H1 (cell line): Measurements from ENCODE around the gene SMIM44. TPM values are rescaled to one million over a fixed set of nuclear protein-coding genes. Genes with fewer than 3 reads are reported as not detected.
A peak's percentile ranks its signal among the peaks of the same experiment; 100 is the strongest.

Experiments used
- CTCF ChIA-PET: fragments of 300-600 bp; sonication (Branson Sonifier 250); formaldehyde crosslinking; loops from one replicate; lab custom pipeline; 2021; ENCODE audit not compliant: partially characterized antibody; lab: Charles Lee
- POLR2A ChIA-PET: fragments of 300-600 bp; sonication (Branson Sonifier 250); formaldehyde crosslinking; loops from one replicate; lab custom pipeline; 2021; ENCODE audit warnings: inconsistent platforms; ENCODE audit not compliant: partially characterized antibody; lab: Charles Lee
- DNase-seq, 2 experiments: peaks; one replicate each; pipeline versions ENCODE4 v3.0.0 to v3.0.0-alpha.2; 2010 to 2022; ENCODE audit warnings: low spot score in 2 of 2, low read depth in 1 of 2, mixed read lengths in 1 of 2
- FAIRE-seq: peaks from 2 replicates; lab custom pipeline; 2011; peaks lifted over from hg19 to GRCh38; lab: Jason Lieb, UNC
- H2AFZ ChIP-seq: 2 replicates; pipeline ENCODE4 v1.8.1; 2012; ENCODE audit warnings: low read length, inconsistent platforms
- H2AK5ac ChIP-seq: 2 replicates; pipeline ENCODE4 v1.6.1; 2013; ENCODE audit warnings: low read depth, low read length
- H2BK120ac ChIP-seq: replicated peaks from 2 replicates; pipeline ENCODE3; 2013; ENCODE audit warnings: low read depth, low read length, inconsistent platforms
- H2BK12ac ChIP-seq: 2 replicates; pipeline ENCODE4 v1.6.1; 2013; ENCODE audit warnings: low read depth, low read length
- H2BK15ac ChIP-seq: 2 replicates; pipeline ENCODE4 v1.6.1; 2013; ENCODE audit warnings: low read length
- H2BK20ac ChIP-seq: 2 replicates; pipeline ENCODE4 v1.6.1; 2013; ENCODE audit warnings: low read length
- H2BK5ac ChIP-seq: 2 replicates; pipeline ENCODE4 v1.6.1; 2013; ENCODE audit warnings: low read depth, low read length
- H3K14ac ChIP-seq: 2 replicates; pipeline ENCODE4 v1.6.1; 2013; ENCODE audit warnings: inconsistent platforms; ENCODE audit not compliant: insufficient read length
- H3K18ac ChIP-seq: 2 replicates; pipeline ENCODE4 v1.6.1; 2013; ENCODE audit warnings: low read length; ENCODE audit errors: extremely low read depth
- H3K23ac ChIP-seq: 2 replicates; pipeline ENCODE4 v1.6.1; 2013; ENCODE audit warnings: inconsistent platforms; ENCODE audit not compliant: insufficient read length
- H3K23me2 ChIP-seq: 2 replicates; pipeline ENCODE4 v1.6.1; 2013; ENCODE audit warnings: low read depth, low read length
- H3K27ac ChIP-seq: 2 replicates; pipeline ENCODE4 v1.6.1; 2011; ENCODE audit warnings: low read depth, low read length, inconsistent platforms
- H3K27me3 ChIP-seq, 4 experiments: replicated peaks in 1 of 4; 1 replicate in 1 of 4; 2 replicates in 3 of 4; pipeline versions ENCODE4 v1.6.1 to v1.8.1; 2011 to 2013; ENCODE audit warnings: low read length in 3 of 4, mild to moderate bottlenecking in 3 of 4, inconsistent platforms in 2 of 4, mixed read lengths in 2 of 4, moderate library complexity in 1 of 4; ENCODE audit not compliant: control insufficient read depth in 3 of 4, insufficient read depth in 3 of 4; ENCODE audit errors: extremely low read depth in 1 of 4
- H3K36me3 ChIP-seq, 4 experiments: 2 replicates each; pipeline versions ENCODE4 v1.6.1 to v1.8.1; 2011 to 2013; ENCODE audit warnings: mild to moderate bottlenecking in 4 of 4, low read length in 3 of 4, moderate library complexity in 2 of 4, control low read depth in 1 of 4, inconsistent platforms in 1 of 4; ENCODE audit not compliant: insufficient read depth in 4 of 4, control insufficient read depth in 2 of 4
- H3K4ac ChIP-seq: replicated peaks from 2 replicates; pipeline ENCODE3; 2013; ENCODE audit warnings: low read length, low read depth, mixed read lengths, inconsistent platforms; ENCODE audit not compliant: insufficient read length
- H3K4me1 ChIP-seq, 4 experiments: replicated peaks in 1 of 4; 1 replicate in 1 of 4; 2 replicates in 3 of 4; pipeline versions ENCODE4 v1.6.1 to v1.8.1; 2011 to 2013; ENCODE audit warnings: low read length in 3 of 4, inconsistent platforms in 2 of 4, mixed read lengths in 1 of 4; ENCODE audit not compliant: insufficient read depth in 4 of 4, control insufficient read depth in 3 of 4
- H3K4me2 ChIP-seq, 2 experiments: 2 replicates each; pipeline versions ENCODE4 v1.6.1 to v1.8.1; 2011 to 2013; ENCODE audit warnings: low read depth in 2 of 2, low read length in 2 of 2, control low read depth in 1 of 2, inconsistent platforms in 1 of 2, mild to moderate bottlenecking in 1 of 2; ENCODE audit not compliant: insufficient read depth in 1 of 2
- H3K4me3 ChIP-seq, 4 experiments: fragments of 200-600, 300-600 bp in 1 of 4; sonication (generic), shearing (Covaris generic), sonication (Bioruptor Twin) in 1 of 4; 2 replicates each; pipeline versions ENCODE4 v1.5.1 to v1.8.1; 2011 to 2016; ENCODE audit warnings: low read length in 4 of 4, low read depth in 3 of 4, control low read depth in 2 of 4, inconsistent platforms in 2 of 4, mild to moderate bottlenecking in 2 of 4, mixed read lengths in 1 of 4, moderate library complexity in 1 of 4; ENCODE audit not compliant: insufficient read depth in 2 of 4; ENCODE audit errors: extremely low read depth in 1 of 4
- H3K56ac ChIP-seq: replicated peaks from 2 replicates; pipeline ENCODE3; 2013; ENCODE audit warnings: low read depth, mild to moderate bottlenecking, mixed read lengths, low read length, inconsistent platforms; ENCODE audit not compliant: insufficient read length
- H3K79me1 ChIP-seq: 2 replicates; pipeline ENCODE4 v1.6.1; 2013; ENCODE audit warnings: low read depth, low read length, control low read depth
- H3K79me2 ChIP-seq, 2 experiments: 2 replicates each; pipeline versions ENCODE4 v1.6.1 to v1.8.1; 2012 to 2013; ENCODE audit warnings: low read length in 2 of 2, mild to moderate bottlenecking in 2 of 2, inconsistent platforms in 1 of 2; ENCODE audit not compliant: insufficient read depth in 2 of 2, control insufficient read depth in 1 of 2
- H3K9ac ChIP-seq, 4 experiments: replicated peaks in 1 of 4; 1 replicate in 1 of 4; 2 replicates in 3 of 4; pipeline versions ENCODE4 v1.6.1 to v1.8.1; 2011 to 2013; ENCODE audit warnings: low read depth in 3 of 4, low read length in 3 of 4, control low read depth in 2 of 4, mild to moderate bottlenecking in 2 of 4, moderate library complexity in 2 of 4, inconsistent platforms in 1 of 4; ENCODE audit errors: extremely low read depth in 1 of 4
- H3K9me3 ChIP-seq, 2 experiments: 2 replicates each; pipeline versions ENCODE4 v1.6.1 to v1.8.1; 2012 to 2013; ENCODE audit warnings: mild to moderate bottlenecking in 2 of 2, moderate library complexity in 2 of 2, control low read depth in 1 of 2, inconsistent platforms in 1 of 2, low read depth in 1 of 2, low read length in 1 of 2, mixed read lengths in 1 of 2; ENCODE audit not compliant: insufficient read depth in 2 of 2
- H4K20me1 ChIP-seq, 2 experiments: replicated peaks in 1 of 2; 2 replicates each; pipeline versions ENCODE3 to v1.8.1; 2011 to 2013; ENCODE audit warnings: inconsistent platforms in 2 of 2, low read length in 2 of 2, mild to moderate bottlenecking in 1 of 2; ENCODE audit not compliant: insufficient read depth in 2 of 2, control insufficient read depth in 1 of 2
- H4K5ac ChIP-seq: 2 replicates; pipeline ENCODE4 v1.6.1; 2013; ENCODE audit warnings: low read length, low read depth, mixed read lengths, inconsistent platforms; ENCODE audit not compliant: insufficient read length
- H4K8ac ChIP-seq: 2 replicates; pipeline ENCODE4 v1.8.0; 2013; ENCODE audit warnings: mild to moderate bottlenecking, moderate library complexity, low read length, inconsistent platforms; ENCODE audit not compliant: insufficient read depth; ENCODE audit errors: extremely low read depth
- H4K91ac ChIP-seq: replicated peaks from 2 replicates; pipeline ENCODE3; 2013; ENCODE audit warnings: low read length, mixed read lengths, inconsistent platforms; ENCODE audit not compliant: insufficient read length
- BRCA1 ChIP-seq: IDR thresholded peaks from 2 replicates; pipeline ENCODE4 v1.6.1; 2012; ENCODE audit warnings: low read depth, low read length, improper control_type of control experiment
- MAX ChIP-seq: IDR thresholded peaks from 2 replicates; pipeline ENCODE4 v1.6.1; 2012; ENCODE audit warnings: inconsistent platforms
- RBBP5 ChIP-seq: IDR thresholded peaks from 2 replicates; pipeline ENCODE4 v1.7.1; 2012; ENCODE audit warnings: low read depth, mild to moderate bottlenecking, inconsistent platforms, low read length, moderate library complexity, borderline replicate concordance
- RFX5 ChIP-seq: IDR thresholded peaks from 2 replicates; pipeline ENCODE4 v1.6.1; 2011; ENCODE audit warnings: low read depth, low read length, improper control_type of control experiment, borderline replicate concordance
- SAP30 ChIP-seq: fragments of 300-600 bp; sonication (generic); IDR thresholded peaks from 2 replicates; pipeline ENCODE4 v1.7.1; 2012; ENCODE audit warnings: low read length, moderate library complexity, mild to moderate bottlenecking, inconsistent platforms; ENCODE audit not compliant: insufficient read depth, insufficient replicate concordance
- SIRT6 ChIP-seq: IDR thresholded peaks from one replicate; pipeline ENCODE4 v1.7.1; 2012; ENCODE audit warnings: low read length, inconsistent platforms
- SP1 ChIP-seq: IDR thresholded peaks from 2 replicates; pipeline ENCODE4 v1.6.1; 2011; ENCODE audit warnings: low read depth, low read length
- USF2 ChIP-seq: IDR thresholded peaks from 2 replicates; pipeline ENCODE4 v1.6.1; 2011; ENCODE audit warnings: low read length, improper control_type of control experiment
- ZNF274 ChIP-seq: IDR thresholded peaks from 2 replicates; pipeline ENCODE4 v1.7.0; 2012; ENCODE audit warnings: low read length, borderline replicate concordance; ENCODE audit errors: extremely low read depth
- whole genome bisulfite sequencing, 2 experiments: shearing (Covaris generic) in 1 of 2; methylation state at CpG; one replicate each; pipeline versions ENCODE4 v1.1.6 to v1.1.7; 2013 to 2015; ENCODE audit warnings: low lambda C conversion rate in 2 of 2, mixed read lengths in 2 of 2, inconsistent platforms in 1 of 2, low coverage in 1 of 2, missing lambda C conversion rate in 1 of 2; ENCODE audit not compliant: insufficient replicate concordance in 2 of 2, insufficient coverage in 1 of 2, insufficient read length in 1 of 2; ENCODE audit errors: extremely low coverage in 1 of 2, missing lambda C conversion rate in 1 of 2; 5-methylcytosine and 5-hydroxymethylcytosine counted together
- polyA plus RNA-seq, 7 experiments: library from polyadenylated mRNA; depleted of rRNA in 3 of 7; stranded (reverse) in 5 of 7; unstranded in 2 of 7; fragments of >200 nt in 5 of 7; fragments of 200-250 nt in 2 of 7; gene quantifications; 1 replicate in 5 of 7; 2 replicates in 1 of 7; 4 replicates in 1 of 7; pipeline versions ENCODE4 v1.2.1 to v1.2.3, GENCODE V29; 2011 to 2013; ENCODE audit warnings: missing spikeins in 2 of 7, mixed read lengths in 2 of 7
- total RNA-seq: library from RNA; stranded (reverse); fragmentation: NEBNext Ultra II Directional; extraction: Animal tissue kit (Norgen Biotek cat#: 25700); gene quantifications from 2 replicates; pipeline ENCODE4 v1.2.1, GENCODE V29; 2021

SMIM44 gene
- total and polyA plus RNA-seq, 2 of the 8 experiments (the other 6 are each of a cell fraction or from before 2014, with no cell fraction given) = not detected

- Histone ChIP-seq H3K27ac (no peak overlapping the region), H3K4me2 (no peak overlapping the region), H3K56ac (no peak overlapping the region), H3K23ac (no peak overlapping the region), H4K20me1 (peaks cover 0 to 14% of the 10 kb centered on the region in 2 experiments), H2BK20ac (no peak overlapping the region), H3K79me2 (peaks cover 0 to 29% of the 10 kb centered on the region in 2 experiments; a peak in 3 of 4 replicates), H3K23me2 (no peaks in the 10 kb centered on the region; the same call in 1 of the 2 replicates), H2BK12ac (no peak overlapping the region), H3K9ac (no peak overlapping the region), H2AK5ac (no peak overlapping the region), H4K5ac (no peak overlapping the region), H3K36me3 (peaks cover 0 to 11% (median 3%) of the 10 kb centered on the region in 4 experiments; a peak in 4 of 8 replicates), H3K14ac (no peak overlapping the region), H4K8ac (peak overlapping the region; percentile 25; the same call in 1 of the 2 replicates), H2AFZ (no peak overlapping the region), H3K18ac (no peak overlapping the region), H2BK15ac (no peak overlapping the region), H3K79me1 (no peaks in the 10 kb centered on the region; the same call in 1 of the 2 replicates), H3K27me3 (no peaks in the 10 kb centered on the region), H3K4me3 (no peak overlapping the region), H2BK5ac (no peak overlapping the region), H4K91ac (no peak overlapping the region), H3K9me3 (no peaks in the 10 kb centered on the region), H3K4ac (no peak overlapping the region), H2BK120ac (no peak overlapping the region), H3K4me1 (peaks cover 0 to 24% (median 14%) of the 10 kb centered on the region in 4 experiments; a peak in 6 of 7 replicates)
- POLR2A ChIA-PET = no interaction called here
- WGBS, 2 experiments = 83% methylated on average over 21 of the region's 21 CpGs; no CpG with 5 or more reads in 1 of the 2 experiments
- CTCF ChIA-PET = interaction anchor here (0.5 to 4.7 kb wide), 4 partner anchors 10 to 31 kb away, joined by 3 to 15 read pairs (median 4); no protein-coding TSS in a partner anchor
- FAIRE-seq (no peak), DNase-seq (no peak)
- TF ChIP-seq SP1 (no peak), MAX (no peak), ZNF274 (no peak), USF2 (no peak), RBBP5 (no peak), SAP30 (no peak), BRCA1 (no peak), RFX5 (no peak), SIRT6 (no peak)
These were observed 40.3 kb upstream of the SMIM44 start for GRCh38 chr19:3523361-3524077.
